GM21381 (cell line): ENCODE data around the gene ATP11A.

ENCODE experiments used
- ATAC-seq: cut with Tn5 transposase; IDR thresholded peaks from one replicate; pipeline ENCODE4 v1.9.1; 2021; ENCODE audit warnings: mild to moderate bottlenecking, moderate library complexity; ENCODE audit not compliant: unreplicated experiment

The ATP11A gene

DNA sequence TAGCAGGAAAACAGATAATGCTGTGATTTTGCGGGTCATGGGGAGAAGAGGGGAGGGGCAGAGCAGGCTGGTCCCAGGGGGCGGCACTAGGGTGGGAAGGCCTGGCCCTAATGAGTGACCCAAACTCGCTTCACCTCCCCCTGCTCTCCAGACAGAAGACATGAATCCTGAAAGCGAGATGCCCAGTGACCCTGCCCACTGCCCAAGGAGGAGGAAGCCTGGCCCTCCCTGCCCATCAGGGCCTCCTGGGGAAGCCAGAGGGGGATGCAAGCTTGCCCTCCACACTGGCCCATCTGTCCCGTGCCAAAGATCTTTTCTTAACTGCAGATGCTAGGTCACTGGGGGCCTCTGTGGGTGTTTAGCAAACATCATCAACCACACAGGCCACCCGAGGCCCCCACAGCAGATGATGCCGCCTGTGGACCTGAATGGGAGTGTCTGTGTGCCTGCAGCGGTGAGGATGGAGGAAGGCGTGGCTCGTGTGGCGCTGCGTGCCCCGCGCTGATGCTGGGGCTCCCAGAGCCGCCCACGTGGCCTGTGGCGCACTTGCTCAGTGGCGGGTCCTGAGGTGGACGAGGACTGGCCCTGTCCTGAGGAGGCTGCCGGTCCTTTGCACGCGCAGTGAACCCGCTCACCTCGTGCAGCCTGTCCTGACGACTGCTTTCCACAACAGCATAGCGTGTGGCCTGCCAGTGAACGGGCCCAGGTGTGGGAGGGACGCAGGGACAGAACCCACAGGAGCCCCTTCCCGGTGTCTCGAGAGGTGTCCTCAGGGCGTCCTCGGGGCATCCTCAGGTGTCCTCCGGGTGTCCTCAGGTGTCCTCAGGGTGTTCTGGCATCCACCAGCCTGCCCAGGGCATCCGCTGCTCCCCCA lies 198.6 kb downstream of the ATP11A start:
- no peak for ATAC-seq

DNA sequence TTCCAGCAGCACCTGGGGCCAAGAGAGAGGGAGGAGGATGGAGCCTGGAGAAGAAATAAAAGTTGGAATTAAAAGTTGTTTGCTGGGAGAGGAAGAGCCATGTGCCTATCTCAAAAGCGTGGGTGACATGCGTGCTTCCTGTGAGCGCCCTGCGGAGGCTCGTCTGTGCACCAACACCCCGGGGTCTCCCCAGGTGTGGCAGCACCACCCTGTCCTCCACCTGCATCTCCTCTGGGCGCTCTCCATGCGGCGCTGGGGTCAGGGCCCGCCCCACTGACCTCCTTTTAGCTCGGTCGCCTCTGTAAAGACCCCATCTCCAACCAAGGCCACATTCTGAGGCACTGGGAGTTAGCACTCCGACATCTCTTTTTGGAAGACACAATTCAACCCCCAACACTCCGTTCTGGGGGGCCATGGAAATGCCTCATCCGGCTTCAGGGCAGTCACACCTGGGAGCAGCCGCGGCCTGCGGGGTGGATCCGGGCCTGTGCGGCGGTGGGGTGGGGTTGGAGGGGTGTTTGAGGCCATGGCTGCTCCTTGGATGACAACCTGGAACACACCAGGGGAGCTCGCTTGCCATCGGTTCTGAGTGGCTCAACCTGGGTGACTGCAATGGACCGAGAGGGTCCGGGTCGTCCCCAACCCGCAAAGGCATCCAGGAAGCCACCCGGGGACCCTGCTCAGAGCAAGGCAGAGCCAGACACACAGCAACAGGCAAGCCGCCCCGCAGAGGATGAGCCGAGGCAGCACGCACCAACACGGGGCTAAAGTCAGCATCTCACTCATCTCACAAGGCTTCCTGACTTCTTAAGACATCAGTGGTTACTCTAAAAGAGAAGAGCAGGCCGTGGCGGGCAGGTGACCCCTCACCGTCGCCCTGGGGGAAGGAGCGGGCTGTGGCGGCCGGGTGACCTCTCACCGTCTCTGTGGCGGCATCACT lies 199.8 kb downstream of the ATP11A start:
- ATAC-seq, result no peak

DNA sequence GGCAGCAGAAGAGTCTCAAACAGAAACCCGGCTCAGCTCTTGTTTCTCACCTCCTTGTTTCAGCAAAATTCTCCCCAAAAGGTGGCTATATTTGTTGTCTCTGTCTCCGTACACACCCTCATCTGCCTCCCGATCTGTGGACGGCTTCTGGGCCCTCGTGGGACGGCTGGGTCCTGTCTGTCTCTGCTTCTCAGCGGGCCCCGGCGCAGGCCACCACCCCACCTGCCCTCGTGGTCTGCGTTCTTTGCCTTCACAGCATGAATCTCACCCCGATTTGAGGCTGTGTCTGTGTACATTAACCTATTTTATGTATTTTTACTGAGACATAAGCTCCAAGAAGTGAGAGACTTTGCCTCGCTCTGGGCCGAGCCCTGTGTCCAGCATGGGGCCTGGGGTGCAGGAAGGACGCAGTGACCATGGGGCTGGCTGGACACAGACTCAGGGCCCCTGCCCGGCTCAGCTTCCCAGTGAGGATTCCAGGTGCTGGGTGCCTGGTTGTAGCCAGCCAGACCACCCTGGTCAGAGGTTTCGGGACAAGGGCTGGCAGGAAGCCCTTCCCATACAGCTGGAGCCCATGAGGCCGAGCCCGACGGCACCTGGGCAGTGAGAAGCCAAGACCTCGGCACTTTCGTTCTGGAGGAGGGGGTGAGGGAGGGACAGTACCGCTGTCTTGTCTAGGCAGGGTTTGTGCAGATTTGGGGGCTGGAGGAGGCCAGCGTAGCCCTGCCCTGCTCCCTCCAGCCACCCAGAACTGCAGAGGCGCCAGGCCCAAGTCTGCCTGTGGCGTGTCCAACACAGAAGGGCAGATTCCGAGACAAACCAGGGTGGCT lies 200.7 kb downstream of the ATP11A start:
- no peak for ATAC-seq

DNA sequence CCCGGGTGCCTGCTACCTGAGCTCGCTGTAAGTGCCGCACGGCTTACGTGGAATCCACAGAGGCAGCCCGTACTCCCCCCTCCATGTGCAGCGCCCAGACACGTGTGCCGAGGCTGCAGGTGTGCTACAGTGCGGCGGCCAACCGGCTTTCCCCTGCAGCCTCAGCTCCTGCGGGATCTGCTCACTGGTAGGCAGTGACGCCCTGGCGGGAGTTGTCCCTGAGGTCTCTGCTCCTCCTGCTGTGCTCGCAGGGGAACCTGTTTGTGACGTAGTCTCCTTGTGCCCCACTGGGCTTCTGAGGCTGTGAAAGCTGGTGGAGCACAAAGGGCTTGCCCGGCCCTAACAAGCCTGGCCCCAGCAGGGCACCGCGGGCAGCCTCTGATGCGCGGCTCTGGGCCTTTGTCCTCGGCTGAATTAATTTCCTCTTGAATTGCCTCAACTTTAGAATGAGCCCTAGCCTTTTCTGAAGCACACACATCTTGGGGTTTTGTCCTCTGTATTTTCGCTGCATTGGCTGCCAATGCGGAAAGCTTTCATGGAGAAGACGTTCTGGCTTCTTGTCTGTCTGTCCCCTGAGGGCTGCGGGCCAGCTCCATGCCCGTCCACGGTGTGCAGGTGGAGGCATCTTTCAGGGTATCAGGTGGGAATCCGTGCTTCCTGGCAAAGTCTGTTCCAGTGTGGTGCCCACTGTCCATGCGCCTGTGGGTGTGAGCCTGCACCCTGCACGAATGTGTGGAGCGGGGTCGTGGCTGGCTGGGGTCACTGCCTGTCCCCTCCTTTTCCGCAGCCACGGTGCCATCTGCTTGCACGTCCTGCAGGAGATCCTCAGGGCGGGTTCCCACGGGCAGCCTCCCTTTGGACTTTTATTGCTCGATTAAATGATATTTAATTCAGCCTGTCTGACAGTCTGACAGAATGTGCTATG lies 201.9 kb downstream of the ATP11A start:
- ATAC-seq, result no peak

DNA sequence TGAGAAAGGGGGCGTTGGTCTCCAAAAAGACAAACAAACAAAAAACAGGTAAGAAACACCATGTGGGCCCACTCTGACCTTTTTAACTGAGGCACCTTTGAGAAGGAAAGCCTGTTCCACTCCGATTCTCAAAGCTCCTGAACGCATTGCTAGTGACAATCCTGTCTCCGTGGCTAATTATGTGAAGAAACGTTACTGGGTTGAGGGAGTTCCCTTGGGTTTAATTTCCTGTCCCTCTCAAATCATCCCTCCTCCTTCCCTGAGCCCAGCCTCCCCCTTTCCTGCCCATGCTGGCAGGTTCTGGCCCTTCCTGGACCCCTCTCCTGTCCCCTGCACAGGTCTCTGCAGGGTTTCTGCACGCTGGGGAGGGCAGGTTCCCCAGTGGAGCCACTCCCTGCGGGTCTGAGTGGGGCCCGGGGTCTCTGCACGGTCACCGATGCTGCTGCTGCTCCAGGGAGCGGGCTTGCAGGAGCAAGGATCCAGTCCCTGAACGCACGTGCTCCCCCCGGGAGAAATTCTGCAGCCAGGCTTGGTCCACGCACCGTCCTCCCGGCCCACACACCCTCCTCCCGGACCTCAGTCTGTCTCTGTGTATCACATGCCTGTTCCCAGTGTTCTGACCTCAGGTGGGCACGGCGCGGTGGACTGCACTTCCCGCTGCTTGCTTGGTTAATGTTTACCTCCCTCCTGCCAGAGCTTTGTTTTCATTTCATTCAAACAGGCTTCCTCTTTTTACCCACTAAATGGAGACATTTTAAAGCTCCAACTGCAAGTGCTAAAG lies 202.8 kb downstream of the ATP11A start:
- ATAC-seq, result no peak

DNA sequence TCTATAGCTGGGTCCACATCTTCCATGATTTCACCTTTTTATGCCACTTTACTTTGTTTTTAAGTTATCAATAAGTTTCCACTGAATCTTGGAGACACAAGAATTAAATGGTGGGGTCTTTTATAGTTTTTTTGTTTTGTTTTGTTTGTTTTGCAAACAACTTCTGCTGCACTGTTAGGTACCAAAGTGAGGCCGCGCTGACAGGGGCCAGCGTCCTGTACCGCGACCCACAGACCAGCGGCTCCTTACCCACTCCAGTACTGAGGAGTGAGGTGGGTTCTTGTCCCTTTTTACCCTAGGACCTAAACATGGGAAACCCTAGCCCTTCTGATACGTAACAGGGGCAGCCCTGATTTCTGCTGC lies 203.3 kb downstream of the ATP11A start:
- no peak for ATAC-seq

DNA sequence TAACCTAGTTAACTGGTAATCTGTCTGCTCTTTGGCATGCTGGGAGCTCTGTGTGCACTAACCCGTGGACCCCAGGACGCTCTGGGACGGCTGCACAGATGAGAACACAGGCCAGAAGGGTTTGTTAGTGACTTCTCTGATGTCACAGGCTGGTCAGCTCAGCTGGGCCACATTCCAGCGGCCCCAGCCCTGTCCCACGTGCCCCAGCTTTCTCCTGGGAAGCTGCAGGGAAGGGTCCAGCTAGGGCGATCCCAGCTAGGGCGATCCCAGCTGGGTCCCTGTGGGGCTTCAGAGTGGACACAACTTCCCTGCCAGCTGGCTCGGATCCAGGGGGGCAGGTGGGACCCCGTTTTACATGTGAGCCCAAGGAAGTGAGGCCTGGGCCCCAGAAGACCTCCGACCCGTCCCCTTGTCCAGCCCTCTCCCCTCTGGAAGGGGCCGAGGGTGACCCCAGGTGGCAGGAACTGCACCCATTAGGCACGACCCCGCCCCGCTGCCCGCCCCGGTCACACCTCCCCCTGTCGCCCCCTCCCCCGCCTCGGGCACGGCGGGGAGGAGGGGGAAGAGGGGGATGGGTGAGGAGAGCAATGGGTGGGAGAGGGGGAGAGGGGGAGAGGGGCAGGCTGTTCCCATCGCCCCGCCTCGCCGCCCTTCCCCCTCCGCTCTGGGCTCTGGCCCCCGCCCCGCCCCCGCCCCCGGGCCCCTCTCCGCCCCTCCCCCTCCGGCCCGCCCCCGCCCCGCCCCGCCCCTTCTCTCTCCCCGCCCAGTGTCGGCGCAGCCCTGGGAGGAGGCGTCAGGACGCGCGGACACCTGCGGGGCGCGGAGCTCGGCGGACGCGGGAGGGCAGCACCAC lies 204.0 kb downstream of the ATP11A start:
- peak; percentile 53 for ATAC-seq

DNA sequence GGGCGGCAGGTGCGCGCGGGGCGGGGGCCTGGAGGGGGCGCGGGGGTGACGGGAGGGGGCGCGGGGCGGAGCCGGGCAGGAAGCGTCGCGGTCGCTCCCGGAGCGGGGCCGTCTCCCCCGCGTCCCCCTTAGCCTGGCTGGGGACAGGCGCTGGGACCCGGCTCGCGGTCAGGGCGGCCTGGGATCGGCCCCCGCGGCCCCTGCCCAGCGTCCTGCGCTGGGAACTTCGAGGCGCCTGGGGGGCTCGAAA lies 204.5 kb downstream of the ATP11A start:
- no peak for ATAC-seq

DNA sequence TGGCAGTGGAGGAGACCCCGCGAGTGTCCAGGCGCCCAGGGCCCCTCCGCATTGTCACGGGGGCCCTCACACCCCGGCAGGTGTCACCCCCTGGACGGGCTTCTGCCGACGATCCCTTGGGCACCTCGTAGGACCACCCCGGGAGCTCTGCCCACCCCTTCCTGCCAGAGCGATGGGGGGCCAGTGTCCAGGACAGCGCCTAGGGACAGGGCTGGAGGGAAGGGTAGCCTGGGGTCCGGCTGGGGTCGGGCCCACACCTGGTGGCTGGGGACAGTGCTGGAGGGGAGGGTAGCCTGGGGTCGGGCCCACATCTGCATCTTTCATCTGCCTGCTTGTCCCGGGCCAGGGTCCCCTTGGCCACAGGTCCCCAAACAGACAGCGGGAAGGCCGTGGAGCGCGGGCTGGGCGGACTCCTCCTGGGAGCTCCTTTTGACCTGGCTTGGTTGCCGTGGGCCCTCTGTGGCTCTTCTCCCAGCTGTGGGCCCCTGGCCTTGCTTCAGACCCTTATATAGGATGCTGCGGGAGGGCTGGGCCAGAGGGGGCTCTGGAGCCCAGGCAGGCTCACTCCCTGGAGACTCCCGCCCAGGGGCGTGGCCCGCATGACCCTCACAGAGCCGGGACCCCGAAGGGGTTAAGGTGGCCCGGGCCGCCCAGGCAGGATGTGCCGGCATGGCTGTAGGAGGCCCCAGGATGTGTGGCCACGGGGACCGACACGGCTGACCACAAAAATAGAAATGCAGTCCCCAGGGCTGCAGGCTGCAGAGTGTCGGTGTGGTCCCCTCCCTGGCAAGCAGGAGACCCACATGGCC lies 205.0 kb downstream of the ATP11A start:
- no peak for ATAC-seq

DNA sequence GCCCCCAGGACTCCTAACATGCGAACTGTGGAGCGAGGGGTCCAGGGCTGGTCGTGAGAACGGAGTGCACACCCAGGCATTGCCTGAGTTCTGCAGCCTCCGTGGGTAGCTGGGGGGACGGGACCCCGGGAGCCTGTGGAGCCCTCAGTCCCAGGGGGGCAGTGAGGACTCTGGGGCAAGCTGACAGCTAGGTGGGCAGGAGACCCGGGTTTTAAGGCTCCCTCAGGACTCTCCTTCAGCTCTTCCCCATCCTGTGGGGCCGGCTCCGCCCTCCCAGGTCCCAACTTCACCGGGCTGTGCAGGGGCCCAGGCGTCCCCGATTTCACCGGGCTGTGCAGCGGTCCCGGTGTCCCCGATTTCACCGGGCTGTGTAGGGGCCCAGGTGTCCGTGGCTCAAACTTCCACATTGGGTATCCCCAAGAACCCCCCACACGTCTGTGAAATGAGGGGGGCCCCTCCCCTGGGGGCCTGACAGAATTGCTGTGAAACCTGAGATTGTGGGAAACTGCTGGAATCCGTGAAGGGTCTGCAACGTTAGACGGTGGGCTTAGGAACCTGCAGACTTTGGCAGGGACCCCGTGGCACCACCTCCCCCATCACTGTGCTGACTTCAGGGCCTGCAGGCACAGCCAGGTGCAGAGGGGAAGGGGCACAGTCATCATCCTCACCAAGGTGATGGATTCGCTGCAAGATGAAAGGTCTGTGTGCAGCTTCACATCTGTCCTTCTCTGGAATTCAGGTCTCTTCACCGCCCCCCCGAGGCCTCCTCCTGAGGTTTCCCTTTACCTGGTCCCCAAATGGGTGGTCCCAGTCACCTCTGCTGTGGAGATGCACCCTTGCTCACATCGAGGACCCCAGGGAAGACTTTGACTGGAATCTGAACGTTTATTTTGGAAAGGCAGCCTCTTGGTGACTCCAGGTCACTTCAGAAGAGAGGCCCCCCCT lies 206.0 kb downstream of the ATP11A start:
- no peak for ATAC-seq

DNA sequence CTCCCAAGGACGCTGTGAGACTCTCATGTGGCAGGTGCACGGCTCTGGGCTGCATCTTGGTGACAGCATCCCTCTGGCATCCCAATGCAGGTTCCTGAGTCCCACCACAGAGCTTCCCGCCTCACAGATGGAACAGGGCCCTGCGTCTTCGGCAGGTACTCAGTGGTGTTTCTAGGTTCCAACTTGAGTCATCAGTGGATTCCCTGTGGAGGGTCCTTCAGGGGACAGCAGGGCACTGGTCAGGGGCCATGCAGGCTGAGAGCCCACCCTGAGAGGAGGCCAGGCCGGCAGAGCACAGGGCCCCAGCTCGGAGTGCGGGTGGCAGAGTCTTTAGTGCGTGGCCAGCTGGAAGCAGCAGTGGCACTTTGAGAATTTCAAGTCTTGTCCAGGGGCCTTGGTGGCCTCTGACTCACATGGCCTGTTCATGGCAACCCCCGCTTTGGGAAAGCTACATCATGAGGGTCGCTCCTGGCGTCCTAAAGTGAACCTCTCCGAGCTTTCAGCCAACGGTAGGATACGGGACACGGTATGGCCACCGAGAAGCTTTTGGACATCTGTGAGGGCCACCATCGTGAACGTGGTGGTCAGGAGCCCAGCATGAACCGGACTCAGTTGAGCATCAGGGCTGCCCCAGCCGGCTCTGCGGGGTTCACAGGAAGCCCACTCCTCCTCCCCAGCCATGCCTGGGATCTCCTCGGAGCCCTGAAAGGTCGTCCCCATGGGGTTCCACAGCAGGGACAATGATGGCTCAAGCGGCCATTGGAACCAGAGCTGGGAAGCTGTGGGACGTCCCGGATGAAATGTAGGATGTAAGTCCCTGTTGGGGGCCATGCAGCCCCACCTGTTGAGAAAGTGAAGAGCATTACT lies 207.1 kb downstream of the ATP11A start:
- no peak for ATAC-seq

DNA sequence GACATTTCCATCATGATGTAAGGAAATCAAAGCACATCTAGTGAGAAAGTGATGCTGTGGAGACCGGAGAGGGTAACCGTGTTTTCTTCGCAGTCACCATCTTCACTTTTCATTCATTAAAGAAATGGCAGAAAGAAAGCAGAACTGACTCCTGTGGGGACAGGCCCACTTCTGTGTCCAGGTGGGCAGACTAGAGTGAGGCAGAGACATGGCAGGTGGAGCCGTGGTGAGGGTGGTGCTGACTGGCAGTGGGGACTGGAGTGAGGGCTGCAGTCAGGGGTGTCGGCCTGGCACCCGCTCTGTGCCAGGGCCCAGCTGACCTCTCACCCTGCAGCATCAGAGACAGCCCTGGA lies 207.7 kb downstream of the ATP11A start:
- no peak for ATAC-seq

DNA sequence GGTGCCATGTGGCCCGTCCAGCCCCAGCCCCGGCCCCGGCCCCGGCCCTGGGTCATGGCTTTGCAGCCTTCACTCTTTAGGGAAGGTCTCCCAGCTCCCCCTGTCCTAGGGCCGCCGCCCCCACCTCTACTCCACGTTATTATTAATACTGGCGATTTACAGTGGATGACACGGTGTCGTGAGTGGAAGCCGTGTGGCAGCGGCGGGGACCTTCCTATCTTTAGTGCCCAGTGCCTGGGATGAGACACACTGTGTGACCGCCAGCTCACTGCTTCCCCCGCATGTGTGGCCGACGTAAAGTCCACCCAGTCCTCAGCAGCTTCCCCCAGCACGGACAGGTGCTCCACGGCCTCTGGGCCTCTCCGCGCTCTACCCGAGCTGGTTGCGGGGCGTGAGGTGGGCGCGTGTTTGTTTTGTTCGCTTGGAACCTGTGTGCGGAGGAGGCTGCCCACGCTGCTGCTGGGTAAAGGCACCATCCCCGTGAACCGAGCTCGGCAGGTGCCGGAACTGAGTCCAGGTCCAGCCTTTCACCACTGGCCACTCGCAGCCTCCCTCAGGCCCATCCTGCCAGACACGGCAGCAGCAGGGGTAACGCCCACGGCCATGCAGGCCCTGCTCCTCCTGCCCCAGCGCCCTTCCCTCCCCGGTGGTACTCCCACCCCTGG lies 208.2 kb downstream of the ATP11A start:
- ATAC-seq, result no peak

DNA sequence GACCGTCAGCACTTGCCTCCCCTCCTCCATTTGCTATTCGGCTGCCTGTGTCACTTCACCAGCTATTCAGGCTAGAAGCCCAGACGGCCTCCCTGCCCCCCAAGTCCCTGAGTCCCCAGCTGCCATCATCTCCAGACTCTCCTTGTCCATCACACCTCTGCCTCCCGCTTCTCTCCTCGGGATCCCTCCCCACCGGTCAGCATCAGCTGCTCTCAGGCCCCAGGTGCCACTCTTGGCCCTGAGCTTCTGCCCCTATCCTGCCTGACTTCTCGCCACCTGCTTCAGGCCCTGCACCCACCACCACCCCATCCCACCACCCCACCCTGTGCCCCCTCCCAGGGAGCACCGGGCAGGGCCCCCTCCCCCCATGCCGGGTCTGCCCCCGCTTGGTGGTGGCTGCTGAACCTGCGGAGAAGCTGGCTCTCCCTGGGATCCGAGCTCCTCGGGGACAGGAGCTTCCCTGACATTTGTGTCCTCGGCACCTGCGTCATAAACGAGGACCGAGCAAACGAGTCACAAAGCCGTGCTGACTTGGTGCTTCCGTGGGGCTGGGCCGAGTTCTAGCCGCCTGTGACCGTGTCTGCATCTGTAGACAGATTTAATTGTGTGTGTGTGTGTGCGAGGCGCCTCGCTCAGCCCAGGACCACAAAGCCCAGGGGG lies 208.9 kb downstream of the ATP11A start:
- ATAC-seq, result no peak
